PC-3 (cell line): ENCODE data around the gene RPL15. TPM values are rescaled to one million over a fixed set of nuclear protein-coding genes. Genes with fewer than 3 reads are reported as not detected.
"Not testable (repeated sequence)": the region's sequence is repeated elsewhere in the genome, so short reads cannot be mapped to it uniquely, and the experiment has no call there.

Experiments used
- ATAC-seq: fragments of 200-7000 bp; cut with Tn5 transposase; 2 replicates; pipeline ENCODE4 v1.9.1; 2020; ENCODE audit warnings: mild to moderate bottlenecking, moderate library complexity
- BruUV-seq: library from RNA; stranded (reverse); fragments of 400-500 nt; replicated peaks from 2 replicates; lab custom pipeline; 2021; lab: Mats Ljungman, UMichigan
- CTCF ChIA-PET: fragments of 300-600 bp; sonication (Branson Sonifier 250); formaldehyde crosslinking; loops from one replicate; lab custom pipeline; 2022; ENCODE audit warnings: antibody characterized with exemption; lab: Charles Lee
- POLR2A ChIA-PET: fragments of 300-600 bp; sonication (Branson Sonifier 250); formaldehyde crosslinking; loops from one replicate; lab custom pipeline; 2022; ENCODE audit warnings: antibody characterized with exemption; ENCODE audit not compliant: unreplicated experiment; lab: Charles Lee
- DNase-seq: peaks from one replicate; pipeline ENCODE4 v3.0.0-alpha.2; 2015
- H2AFZ ChIP-seq: fragments of 300-600 bp; sonication (generic); 2 replicates; pipeline ENCODE4 v1.6.0; 2016; ENCODE audit warnings: antibody characterized with exemption, low read length
- H3F3A ChIP-seq: fragments of 300-600 bp; sonication (generic); one replicate; pipeline ENCODE4 v1.6.0; 2017; ENCODE audit warnings: antibody characterized with exemption, low read length, control low read depth, mild to moderate bottlenecking; ENCODE audit not compliant: unreplicated experiment
- H3K27ac ChIP-seq: fragments of 300-600 bp; sonication (generic); 2 replicates; pipeline ENCODE4 v1.5.1; 2016; ENCODE audit warnings: mild to moderate bottlenecking, low read length
- H3K27me3 ChIP-seq: fragments of 300-600 bp; sonication (generic); 2 replicates; pipeline ENCODE4 v1.6.1; 2016; ENCODE audit warnings: low read length, mixed read lengths
- H3K36me3 ChIP-seq: fragments of 300-600 bp; sonication (generic); 2 replicates; pipeline ENCODE4 v1.6.1; 2016; ENCODE audit warnings: low read depth, mixed run types, low read length, mixed read lengths
- H3K4me1 ChIP-seq: fragments of 300-600 bp; sonication (generic); 2 replicates; pipeline ENCODE4 v1.5.1; 2016; ENCODE audit warnings: low read length; ENCODE audit not compliant: insufficient read depth
- H3K4me2 ChIP-seq: fragments of 300-600 bp; sonication (generic); 2 replicates; pipeline ENCODE4 v1.6.0; 2016; ENCODE audit warnings: low read length
- H3K4me3 ChIP-seq: fragments of 300-600 bp; sonication (generic); 2 replicates; pipeline ENCODE4 v1.5.1; 2016; ENCODE audit warnings: mild to moderate bottlenecking, low read length, mixed read lengths
- H3K79me2 ChIP-seq: fragments of 300-600 bp; sonication (generic); 2 replicates; pipeline ENCODE4 v1.6.1; 2017; ENCODE audit warnings: low read length, mixed read lengths
- H3K9ac ChIP-seq: fragments of 300-600 bp; sonication (generic); 2 replicates; pipeline ENCODE4 v1.6.0; 2016; ENCODE audit warnings: mild to moderate bottlenecking, low read length
- H3K9me2 ChIP-seq: fragments of 300-600 bp; sonication (generic); replicated peaks from 2 replicates; pipeline ENCODE4 v1.6.1; 2016; ENCODE audit warnings: mixed run types, low read length, mixed read lengths
- H3K9me3 ChIP-seq: fragments of 300-600 bp; sonication (generic); 2 replicates; pipeline ENCODE4 v1.6.1; 2016; ENCODE audit warnings: low read length, mixed read lengths
- H4K20me1 ChIP-seq: fragments of 300-600 bp; sonication (generic); 2 replicates; pipeline ENCODE4 v1.6.1; 2016; ENCODE audit warnings: low read length, mixed read lengths
- EZH2 ChIP-seq: fragments of 300-600 bp; sonication (generic); IDR thresholded peaks from one replicate; pipeline ENCODE4 v1.6.1; 2017; ENCODE audit warnings: antibody characterized with exemption, mild to moderate bottlenecking, low read length; ENCODE audit not compliant: unreplicated experiment
- EZH2phosphoT487 ChIP-seq: fragments of 300-600 bp; sonication (generic); IDR thresholded peaks from 2 replicates; pipeline ENCODE4 v1.6.1; 2018; ENCODE audit warnings: mild to moderate bottlenecking, antibody characterized with exemption, low read length, borderline replicate concordance
- intact Hi-C: fragments of 100-400 bp; cut with micrococcal nuclease; formaldehyde crosslinking; loops from 2 replicates; pipeline ENCODE4 v1.9.0; 2023
- total RNA-seq: library from RNA; depleted of rRNA; stranded (reverse); fragments of >200 nt; gene quantifications from 2 replicates; pipeline ENCODE4 v1.2.3, GENCODE V29; 2014
- TF ChIP-seq, protein P1 (sequence below): fragments of 300-600 bp; sonication (generic); conservative IDR thresholded peaks from 2 replicates; pipeline ENCODE4 v1.5.1; 2017; ENCODE audit warnings: antibody characterized with exemption, low read depth, mild to moderate bottlenecking, low read length

Gene RPL15
- total RNA-seq, 1 experiment from 2014 or later, result 1,904 TPM

DNA sequence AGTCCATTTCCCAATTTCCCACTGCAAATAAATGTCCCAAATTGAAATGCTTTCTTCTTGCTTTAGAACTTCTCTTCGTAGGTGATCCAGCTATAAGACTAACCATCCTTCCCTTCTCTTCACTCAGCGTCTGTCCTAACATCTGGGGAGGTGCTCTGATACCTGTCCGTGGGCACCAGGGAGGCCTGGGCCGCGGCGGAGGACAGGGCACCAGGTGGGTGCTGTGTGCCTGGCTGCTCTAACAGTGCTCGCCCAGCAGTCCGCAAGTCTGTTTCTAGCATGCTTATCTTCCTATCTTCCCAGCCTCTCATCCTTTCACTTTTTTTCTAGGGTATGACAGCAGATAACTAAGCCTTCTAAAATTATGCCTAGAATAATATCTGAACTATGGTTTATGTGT lies 37.4 kb upstream of the RPL15 start:
- ChIA-PET POLR2A (no interaction called here), CTCF (interaction anchor here (2.3 kb wide), 1 partner anchor 9 kb away, joined by 5 read pairs; no protein-coding TSS in a partner anchor)
- BruUV-seq, result no TSS peak
- Histone ChIP-seq H3F3A (no peaks in the 10 kb centered on the region), H3K4me1 (peaks cover 27% of the 10 kb centered on the region), H3K27ac (no peak overlapping the region), H3K36me3 (peaks cover 5% of the 10 kb centered on the region; the same call in 1 of the 2 replicates), H3K9ac (no peak overlapping the region), H4K20me1 (peaks cover 38% of the 10 kb centered on the region), H3K4me2 (no peak overlapping the region), H2AFZ (no peak overlapping the region), H3K9me3 (no peaks in the 10 kb centered on the region), H3K4me3 (no peak overlapping the region), H3K27me3 (no peaks in the 10 kb centered on the region), H3K79me2 (peaks cover 75% of the 10 kb centered on the region), H3K9me2 (no peaks in the 10 kb centered on the region)
- TF ChIP-seq, protein P1, sequence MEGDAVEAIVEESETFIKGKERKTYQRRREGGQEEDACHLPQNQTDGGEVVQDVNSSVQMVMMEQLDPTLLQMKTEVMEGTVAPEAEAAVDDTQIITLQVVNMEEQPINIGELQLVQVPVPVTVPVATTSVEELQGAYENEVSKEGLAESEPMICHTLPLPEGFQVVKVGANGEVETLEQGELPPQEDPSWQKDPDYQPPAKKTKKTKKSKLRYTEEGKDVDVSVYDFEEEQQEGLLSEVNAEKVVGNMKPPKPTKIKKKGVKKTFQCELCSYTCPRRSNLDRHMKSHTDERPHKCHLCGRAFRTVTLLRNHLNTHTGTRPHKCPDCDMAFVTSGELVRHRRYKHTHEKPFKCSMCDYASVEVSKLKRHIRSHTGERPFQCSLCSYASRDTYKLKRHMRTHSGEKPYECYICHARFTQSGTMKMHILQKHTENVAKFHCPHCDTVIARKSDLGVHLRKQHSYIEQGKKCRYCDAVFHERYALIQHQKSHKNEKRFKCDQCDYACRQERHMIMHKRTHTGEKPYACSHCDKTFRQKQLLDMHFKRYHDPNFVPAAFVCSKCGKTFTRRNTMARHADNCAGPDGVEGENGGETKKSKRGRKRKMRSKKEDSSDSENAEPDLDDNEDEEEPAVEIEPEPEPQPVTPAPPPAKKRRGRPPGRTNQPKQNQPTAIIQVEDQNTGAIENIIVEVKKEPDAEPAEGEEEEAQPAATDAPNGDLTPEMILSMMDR, result no peak
- no peak for TF ChIP-seq EZH2
- no peak for TF ChIP-seq EZH2phosphoT487
- DNase-seq (no peak), ATAC-seq (no peak)
- intact Hi-C loops, result no loop called here

DNA sequence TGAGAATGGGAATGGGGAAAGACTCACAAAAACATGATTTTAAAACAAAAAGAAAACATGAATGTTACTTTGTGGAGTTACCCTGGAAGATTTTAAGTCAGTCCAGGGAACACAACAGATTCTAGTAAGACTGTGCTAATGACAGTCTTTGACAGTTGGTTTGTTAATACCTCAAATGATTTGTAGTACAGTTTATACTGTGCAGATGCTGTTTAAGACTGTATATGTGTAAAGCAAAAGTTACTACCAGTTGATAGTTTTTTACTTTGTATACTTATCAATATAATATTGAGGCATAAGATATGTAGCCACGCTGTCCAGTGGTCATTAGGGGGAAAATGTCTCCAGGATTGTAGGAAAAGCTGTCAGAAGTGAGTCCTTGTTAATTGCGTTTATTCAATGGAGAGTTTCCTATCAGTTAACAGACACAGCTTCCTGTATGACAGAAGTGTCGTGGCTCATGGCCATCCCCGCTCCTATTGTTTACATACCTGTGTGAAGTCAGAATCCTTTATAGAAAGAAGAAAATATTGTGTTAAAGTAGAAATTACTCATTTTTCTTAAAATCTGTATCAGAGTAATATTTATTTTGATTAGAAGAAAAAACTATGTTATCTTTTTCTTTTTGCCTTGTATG lies 36.1 kb upstream of the RPL15 start:
- Histone ChIP-seq H3K27ac (no peak overlapping the region), H3K4me1 (peaks cover 24% of the 10 kb centered on the region), H3K4me3 (no peak overlapping the region), H2AFZ (no peak overlapping the region), H3F3A (no peaks in the 10 kb centered on the region), H4K20me1 (peaks cover 32% of the 10 kb centered on the region), H3K27me3 (no peaks in the 10 kb centered on the region), H3K9me2 (no peaks in the 10 kb centered on the region), H3K36me3 (peaks cover 5% of the 10 kb centered on the region; the same call in 1 of the 2 replicates), H3K79me2 (peaks cover 70% of the 10 kb centered on the region), H3K9ac (no peak overlapping the region), H3K4me2 (no peak overlapping the region), H3K9me3 (no peaks in the 10 kb centered on the region)
- no TSS peak for BruUV-seq
- CTCF ChIA-PET, result no interaction called here
- no peak for DNase-seq
- TF ChIP-seq EZH2phosphoT487 (no peak), EZH2 (no peak)
- TF ChIP-seq, protein P1, result no peak
- ATAC-seq, result peak; percentile 62
- POLR2A ChIA-PET, result no interaction called here
- intact Hi-C loops, result no loop called here

DNA sequence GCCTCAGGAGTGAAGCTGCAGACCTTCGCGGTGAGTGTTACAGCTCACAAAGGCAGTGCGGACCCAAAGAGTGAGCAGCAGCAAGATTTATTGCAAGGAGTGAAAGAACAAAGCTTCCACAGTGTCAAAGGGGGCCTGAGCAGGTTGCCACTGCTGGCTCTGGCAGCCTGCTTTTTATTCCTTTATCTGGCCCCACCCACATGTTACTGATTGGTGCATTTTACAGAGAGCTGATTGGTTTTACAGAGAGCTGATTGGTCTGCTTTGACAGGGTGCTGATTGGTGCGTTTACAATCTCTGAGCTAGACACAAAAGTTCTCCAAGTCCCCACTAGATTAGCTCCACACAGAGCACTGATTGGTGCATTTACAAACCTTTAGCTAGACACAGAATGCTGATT lies 34.9 kb upstream of the RPL15 start:
- H3K9me3 ChIP-seq, POLR2A ChIA-PET, CTCF ChIA-PET, H3K9ac ChIP-seq, intact Hi-C loops, H3F3A ChIP-seq, ATAC-seq, H3K27ac ChIP-seq, H3K4me2 ChIP-seq, H3K36me3 ChIP-seq, H3K9me2 ChIP-seq, H3K4me3 ChIP-seq, BruUV-seq, H2AFZ ChIP-seq, DNase-seq, H3K27me3 ChIP-seq: not testable (repeated sequence)
- Histone ChIP-seq H4K20me1 (peaks cover 24% of the 10 kb centered on the region), H3K79me2 (peaks cover 68% of the 10 kb centered on the region), H3K4me1 (peaks cover 18% of the 10 kb centered on the region)
